ENCODE measurements around the gene KCNH4. TPM values are rescaled to one million over a fixed set of nuclear protein-coding genes. Genes with fewer than 3 reads are reported as not detected.

KCNH4 gene
- total RNA-seq, 2 experiments from 2014 or later = 0.09 TPM; not detected in 1

GRCh38 chr17:42135151-42135550, 45.8 kb downstream of the KCNH4 start:
- no peak overlapping the region for H3K4me3 Mint-ChIP-seq
- DNase-seq (no peak), ATAC-seq (ENCODE audit: low read depth) (no peak)
- H3K36me3 Mint-ChIP-seq = peaks cover 22% of the 10 kb centered on the region
- H3K27me3 Mint-ChIP-seq = no peaks in the 10 kb centered on the region
- H3K27ac Mint-ChIP-seq = peak overlapping the region; percentile 61
- POLR2A ChIA-PET = interaction anchor here (4.0 kb wide), 1 partner anchor 14 kb away, joined by 14 read pairs; the partner anchor contains the start of gene KAT2A
- peaks cover 37% of the 10 kb centered on the region for H3K4me1 Mint-ChIP-seq
- H3K9me3 Mint-ChIP-seq = no peaks in the 10 kb centered on the region

GRCh38 chr17:42133461-42134041, 47.4 kb downstream of the KCNH4 start:
- ATAC-seq (ENCODE audit: low read depth) (peak; percentile 51), DNase-seq (no peak)
- Mint-ChIP-seq H3K4me1 (peaks cover 40% of the 10 kb centered on the region), H3K36me3 (peaks cover 24% of the 10 kb centered on the region), H3K27ac (peak overlapping the region; percentile 60), H3K27me3 (no peaks in the 10 kb centered on the region), H3K4me3 (no peak overlapping the region), H3K9me3 (no peaks in the 10 kb centered on the region)
- POLR2A ChIA-PET = interaction anchor here (1.3 to 4.0 kb wide), 3 partner anchors 13 to 21 kb away, joined by 4 to 14 read pairs (median 8); partner anchors contain the start of genes DHX58 and KAT2A

- DNase-seq = no peak
Observed at GRCh38 chr17:42132941-42133340, 48.0 kb downstream of the KCNH4 start.

GRCh38 chr17:42131981-42132432, 48.9 kb downstream of the KCNH4 start:
- Mint-ChIP-seq H3K27me3 (no peaks in the 10 kb centered on the region), H3K4me1 (peaks cover 42% of the 10 kb centered on the region), H3K4me3 (no peak overlapping the region), H3K27ac (no peak overlapping the region), H3K9me3 (no peaks in the 10 kb centered on the region), H3K36me3 (peaks cover 30% of the 10 kb centered on the region)
- DNase-seq (no peak), ATAC-seq (ENCODE audit: low read depth) (no peak)
- POLR2A ChIA-PET = interaction anchor here (2.5 to 4.0 kb wide), 2 partner anchors 11 to 19 kb away, joined by 8 to 14 read pairs; partner anchors contain the start of genes DHX58 and KAT2A

More at GRCh38 chr17:42132941-42133340, 48.0 kb downstream of the KCNH4 start:
- Mint-ChIP-seq H3K27me3 (no peaks in the 10 kb centered on the region), H3K27ac (peak overlapping the region; percentile 60), H3K36me3 (peaks cover 29% of the 10 kb centered on the region), H3K4me3 (no peak overlapping the region), H3K9me3 (no peaks in the 10 kb centered on the region), H3K4me1 (peaks cover 42% of the 10 kb centered on the region)
- POLR2A ChIA-PET = interaction anchor here (1.3 to 4.0 kb wide), 3 partner anchors 12 to 21 kb away, joined by 4 to 14 read pairs (median 8); partner anchors contain the start of genes DHX58 and KAT2A
- peak; percentile 59 for ATAC-seq (ENCODE audit: low read depth)

GRCh38 chr17:42131232-42131631, 49.7 kb downstream of the KCNH4 start:
- DNase-seq (no peak), ATAC-seq (ENCODE audit: low read depth) (no peak)
- Mint-ChIP-seq H3K27me3 (no peaks in the 10 kb centered on the region), H3K4me3 (no peak overlapping the region), H3K27ac (peak overlapping the region; percentile 82), H3K9me3 (no peaks in the 10 kb centered on the region), H3K36me3 (peaks cover 29% of the 10 kb centered on the region), H3K4me1 (peaks cover 40% of the 10 kb centered on the region)
- POLR2A ChIA-PET = interaction anchor here (0.8 kb wide), 1 partner anchor 10 kb away, joined by 3 read pairs; no protein-coding TSS in a partner anchor

GRCh38 chr17:42130310-42130936, 50.5 kb downstream of the KCNH4 start:
- Mint-ChIP-seq H3K27me3 (no peaks in the 10 kb centered on the region), H3K27ac (peak overlapping the region; percentile 56), H3K4me1 (peaks cover 32% of the 10 kb centered on the region), H3K9me3 (no peaks in the 10 kb centered on the region), H3K4me3 (no peak overlapping the region), H3K36me3 (peaks cover 28% of the 10 kb centered on the region)
- DNase-seq (no peak), ATAC-seq (ENCODE audit: low read depth) (no peak)
- POLR2A ChIA-PET = interaction anchor here (0.8 kb wide), 1 partner anchor 9 kb away, joined by 3 read pairs; no protein-coding TSS in a partner anchor

- DNase-seq (no peak), ATAC-seq (ENCODE audit: low read depth) (no peak)
- Mint-ChIP-seq H3K27me3 (no peaks in the 10 kb centered on the region), H3K36me3 (peaks cover 29% of the 10 kb centered on the region), H3K27ac (no peak overlapping the region), H3K9me3 (no peaks in the 10 kb centered on the region), H3K4me3 (no peak overlapping the region), H3K4me1 (peaks cover 30% of the 10 kb centered on the region)
- POLR2A ChIA-PET = no interaction called here
Observed at GRCh38 chr17:42129109-42129837, 51.7 kb downstream of the KCNH4 start.

- H3K27ac Mint-ChIP-seq = no peak overlapping the region
- H3K27me3 Mint-ChIP-seq = no peaks in the 10 kb centered on the region
- no peak for DNase-seq
- H3K36me3 Mint-ChIP-seq = peaks cover 24% of the 10 kb centered on the region
- POLR2A ChIA-PET = no interaction called here
- H3K4me1 Mint-ChIP-seq = peaks cover 15% of the 10 kb centered on the region
- no peak for ATAC-seq (ENCODE audit: low read depth)
- H3K9me3 Mint-ChIP-seq = no peaks in the 10 kb centered on the region
- H3K4me3 Mint-ChIP-seq = no peak overlapping the region
Observed at GRCh38 chr17:42127414-42127813, 53.5 kb downstream of the KCNH4 start.

GRCh38 chr17:42126836-42127235, 54.1 kb downstream of the KCNH4 start:
- ATAC-seq (ENCODE audit: low read depth) (no peak), DNase-seq (no peak)
- H3K27ac Mint-ChIP-seq = no peak overlapping the region
- no peak overlapping the region for H3K4me3 Mint-ChIP-seq
- H3K36me3 Mint-ChIP-seq = peaks cover 24% of the 10 kb centered on the region
- peaks cover 11% of the 10 kb centered on the region for H3K4me1 Mint-ChIP-seq
- H3K27me3 Mint-ChIP-seq = no peaks in the 10 kb centered on the region
- POLR2A ChIA-PET = no interaction called here
- no peaks in the 10 kb centered on the region for H3K9me3 Mint-ChIP-seq

- DNase-seq (no peak), ATAC-seq (ENCODE audit: low read depth) (no peak)
- no peaks in the 10 kb centered on the region for H3K27me3 Mint-ChIP-seq
- peaks cover 21% of the 10 kb centered on the region for H3K36me3 Mint-ChIP-seq
- H3K4me1 Mint-ChIP-seq = peaks cover 8% of the 10 kb centered on the region
- H3K9me3 Mint-ChIP-seq = no peaks in the 10 kb centered on the region
- H3K4me3 Mint-ChIP-seq = no peak overlapping the region
- POLR2A ChIA-PET = no interaction called here
- no peak overlapping the region for H3K27ac Mint-ChIP-seq
Observed at GRCh38 chr17:42125565-42125964, 55.4 kb downstream of the KCNH4 start.

- Mint-ChIP-seq H3K27ac (no peak overlapping the region), H3K36me3 (peaks cover 16% of the 10 kb centered on the region), H3K27me3 (no peaks in the 10 kb centered on the region), H3K4me1 (peaks cover 13% of the 10 kb centered on the region), H3K4me3 (no peak overlapping the region), H3K9me3 (no peaks in the 10 kb centered on the region)
- POLR2A ChIA-PET = interaction anchor here (1.2 kb wide), 1 partner anchor 104 kb away, joined by 4 read pairs; the partner anchor contains the start of gene NKIRAS2
- no peak for ATAC-seq (ENCODE audit: low read depth)
- no peak for DNase-seq
Observed at GRCh38 chr17:42124256-42124655, 56.7 kb downstream of the KCNH4 start.

- H3K27ac Mint-ChIP-seq = peak within 1 kb of the TSS; percentile 51
Observed at GRCh38 chr17:42122371-42123303, 58.3 kb downstream of the KCNH4 start, which contains the start of gene HSPB9. HSPB9 (plus strand) TSS chr17:42122804; CDS start chr17:42122851, 47 bp downstream.

More at GRCh38 chr17:42122371-42123303, 58.3 kb downstream of the KCNH4 start, which contains the start of gene HSPB9:
- POLR2A ChIA-PET = interaction anchor here (1.1 to 3.4 kb wide), 4 partner anchors 10 to 156 kb away, joined by 3 to 28 read pairs (median 8); partner anchors contain the start of genes CNP, DHX58 and DNAJC7
- Mint-ChIP-seq H3K4me1 (peaks cover 14% of the 10 kb centered on the region), H3K27me3 (no peaks in the 10 kb centered on the region), H3K36me3 (peaks cover 14% of the 10 kb centered on the region), H3K4me3 (peak within 1 kb of the TSS; percentile 71), H3K9me3 (no peaks in the 10 kb centered on the region)
- ATAC-seq (ENCODE audit: low read depth) (no peak), DNase-seq (no peak)

Data from activated naive CD8-positive, alpha-beta T cell treated with anti-CD3 and anti-CD28 coated beads, Interleukin-2, amount 10 ng/mL, durations not matched to agents 7 days and 5 days (primary cell).